HG03442 (cell line): ENCODE results near the gene AMER3.
"Not testable (repeated sequence)": the region's sequence is repeated elsewhere in the genome, so short reads cannot be mapped to it uniquely, and the experiment has no call there.

Source experiments
- ATAC-seq: cut with Tn5 transposase; IDR thresholded peaks from one replicate; pipeline ENCODE4 v1.9.1; 2021; ENCODE audit warnings: mild to moderate bottlenecking, moderate library complexity; ENCODE audit not compliant: unreplicated experiment

Gene AMER3, protein sequence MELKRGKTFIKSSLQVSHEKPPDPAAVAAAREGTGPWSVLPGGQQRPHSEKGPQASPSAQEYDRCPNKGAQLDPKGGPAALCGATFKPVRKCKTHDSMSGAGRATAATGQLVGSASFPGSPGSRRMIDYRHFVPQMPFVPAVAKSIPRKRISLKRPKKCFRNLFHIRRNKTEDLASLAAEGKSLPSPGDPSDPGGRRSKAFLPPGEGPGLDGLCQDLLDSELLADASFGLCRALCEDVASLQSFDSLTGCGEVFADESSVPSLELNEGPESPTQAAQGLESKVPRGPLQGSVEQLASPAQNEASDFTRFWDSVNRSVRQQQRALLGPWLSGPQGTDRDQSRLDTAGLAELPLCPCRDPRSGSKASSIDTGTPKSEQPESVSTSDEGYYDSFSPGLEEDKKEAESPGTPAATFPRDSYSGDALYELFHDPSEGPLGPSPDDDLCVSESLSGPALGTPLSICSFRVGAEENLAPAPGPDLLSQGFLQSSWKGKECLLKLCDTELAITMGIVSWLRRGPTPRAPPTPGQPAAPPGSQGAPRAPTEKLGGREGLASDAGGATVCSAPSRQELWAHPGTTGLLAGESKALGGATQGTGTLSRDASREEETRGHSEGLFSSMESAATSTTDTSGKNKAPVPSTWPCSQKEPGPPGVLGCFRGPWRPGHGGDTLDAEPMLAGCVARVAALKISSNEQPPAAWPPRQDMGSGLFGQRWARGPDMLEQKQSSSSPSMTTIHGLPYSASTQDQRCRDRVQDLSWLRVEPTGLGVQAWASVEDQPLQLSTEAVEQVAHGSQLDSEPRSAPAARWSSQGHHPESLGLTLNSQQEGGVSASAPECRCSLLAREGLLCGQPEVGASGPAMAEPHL

DNA sequence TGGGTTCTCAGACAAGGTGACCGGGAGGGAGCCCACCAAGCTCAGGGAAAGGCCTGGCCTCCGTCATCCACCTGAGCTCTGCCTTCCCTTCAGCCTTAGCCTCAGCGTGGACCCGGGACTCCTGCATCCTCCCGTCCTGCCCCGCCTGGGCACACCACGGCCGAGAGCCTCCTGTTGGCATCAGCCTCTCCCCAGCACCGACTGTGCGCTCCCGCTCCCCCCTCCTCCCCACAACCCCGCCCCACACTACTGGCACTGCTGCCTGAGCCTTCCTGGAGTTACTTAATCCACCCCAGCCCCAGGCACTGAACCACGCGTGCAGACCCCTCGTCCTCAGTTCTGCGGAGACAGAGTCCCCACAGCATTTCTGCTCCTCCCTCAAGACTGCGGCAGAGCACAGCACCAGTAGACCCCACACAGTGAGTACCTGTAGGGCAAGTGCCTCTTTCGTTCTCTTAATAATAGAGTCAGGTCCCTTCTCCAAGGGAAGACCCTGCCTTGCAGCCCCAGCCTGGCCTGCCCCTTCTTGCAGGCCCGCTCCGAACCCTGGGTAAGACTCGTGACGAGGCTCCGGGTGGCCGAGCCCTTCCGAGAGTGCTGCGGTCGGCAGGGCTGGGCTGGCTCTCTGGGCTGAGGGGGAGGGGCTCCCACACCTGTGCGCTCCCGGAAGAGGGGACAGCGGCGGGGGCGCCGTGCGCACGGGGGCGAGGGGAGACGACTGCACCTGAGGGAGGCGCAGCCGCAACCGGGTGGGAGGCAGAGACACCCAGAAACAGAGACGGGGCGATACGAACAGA, at the start of gene AMER3:
Gene AMER3, plus strand, starts transcription at position 285 of the 797 bp plus-strand sequence. CDS start 6,533 bp downstream, outside the sequence.
- ATAC-seq = peak; percentile 47

DNA sequence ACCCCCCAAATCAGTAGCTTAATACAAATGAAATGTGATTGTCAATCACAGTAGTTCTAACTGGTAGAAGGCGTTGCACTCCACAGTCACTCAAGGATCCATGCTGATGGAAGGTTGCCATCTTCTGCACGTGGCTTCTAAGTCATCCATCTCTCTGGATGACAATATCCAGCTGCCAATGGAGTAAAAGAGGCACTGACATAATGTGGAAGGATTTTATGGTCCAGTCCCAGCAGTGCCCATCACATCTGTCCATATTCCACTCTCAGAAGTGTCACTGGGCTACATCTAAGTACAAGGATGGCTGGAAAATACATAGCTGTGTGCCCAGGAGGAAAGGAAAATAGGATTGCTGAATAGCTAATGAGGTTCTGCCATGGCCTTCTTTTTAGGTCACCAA, 40.5 kb upstream of the AMER3 start:
- not testable (repeated sequence) for ATAC-seq

DNA sequence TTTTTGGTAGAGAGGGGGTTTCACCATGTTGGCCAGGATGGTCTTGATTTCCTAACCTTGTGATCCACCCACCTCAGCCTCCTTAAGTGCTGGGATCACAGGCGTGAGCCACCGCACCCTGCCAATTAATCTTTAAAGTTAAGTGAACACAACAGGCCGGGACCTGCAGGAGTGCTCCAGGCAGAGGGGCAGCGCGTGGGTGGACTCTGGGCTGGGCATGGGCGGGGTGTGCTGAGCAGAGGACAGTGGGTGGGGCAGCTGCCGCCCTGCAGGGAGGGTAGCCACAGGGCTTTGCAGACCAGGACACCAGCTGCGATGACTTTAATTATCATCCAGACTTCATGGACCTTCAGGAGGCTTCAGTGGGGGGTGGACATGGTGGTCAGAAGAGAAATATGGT, 35.3 kb upstream of the AMER3 start:
- ATAC-seq = no peak

DNA sequence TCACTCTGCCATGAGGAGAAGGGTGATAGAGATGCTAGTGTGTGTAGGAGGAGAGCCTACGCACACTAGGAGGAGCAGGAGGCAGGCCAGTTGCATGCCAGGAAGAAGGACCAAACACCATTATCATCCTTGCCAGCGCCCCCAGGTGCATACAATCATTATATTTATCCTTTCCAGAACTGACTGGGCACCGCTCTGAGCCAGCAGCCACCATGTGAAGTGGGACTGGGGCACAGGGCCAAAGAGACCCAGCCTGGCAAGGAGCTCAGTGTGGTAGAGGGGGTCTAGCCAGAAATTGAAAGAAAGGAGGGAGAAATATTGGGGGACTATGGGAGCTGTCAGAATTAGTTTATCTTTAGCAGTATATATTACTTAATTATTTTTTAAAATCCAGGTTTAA, 34.8 kb upstream of the AMER3 start:
- ATAC-seq = no peak

DNA sequence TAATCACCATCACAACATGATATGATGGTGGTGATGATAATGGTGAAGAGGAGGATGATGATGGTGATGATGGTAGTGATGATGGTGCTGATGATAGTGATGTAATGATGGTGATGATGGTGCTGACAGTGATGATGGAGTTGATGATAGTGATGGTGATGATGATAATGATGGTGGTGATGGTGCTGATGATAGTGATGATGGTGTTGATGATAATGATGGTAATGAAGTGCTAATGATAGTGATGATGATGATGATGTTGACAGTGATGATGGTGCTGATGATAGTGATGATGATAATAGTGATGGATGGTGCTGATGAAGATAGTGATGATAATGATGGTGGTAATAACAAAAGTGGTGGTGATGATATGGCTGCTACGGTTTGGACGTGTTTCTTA, 30.9 kb upstream of the AMER3 start:
- no peak for ATAC-seq

DNA sequence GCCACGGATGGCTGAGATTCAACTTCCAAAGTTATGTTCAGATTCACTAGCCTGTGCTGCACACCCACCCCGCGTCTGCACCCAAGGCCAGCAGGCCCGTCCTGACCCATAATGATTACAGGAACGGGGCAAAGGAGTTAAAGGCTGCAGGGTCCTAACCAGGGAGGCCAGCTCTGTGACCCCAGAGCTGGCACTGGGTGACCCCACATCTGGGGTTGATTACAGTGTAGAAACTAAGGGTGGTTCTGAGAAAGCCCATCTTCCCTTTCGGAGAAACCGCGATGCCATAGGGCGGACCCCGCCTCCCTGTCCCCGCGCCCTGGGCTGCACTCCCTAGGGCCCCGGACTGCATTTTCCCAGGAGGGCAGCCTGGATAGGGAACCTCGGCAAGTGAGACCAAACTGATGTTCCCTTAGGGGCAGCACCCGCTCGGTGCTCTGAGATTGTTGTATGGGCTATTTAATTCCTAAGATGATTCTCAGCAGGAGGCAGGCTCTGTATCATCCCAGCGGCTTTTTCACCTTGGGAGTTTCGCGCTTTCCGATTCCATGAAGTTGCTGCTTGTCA, 28.6 kb upstream of the AMER3 start:
- ATAC-seq = no peak

DNA sequence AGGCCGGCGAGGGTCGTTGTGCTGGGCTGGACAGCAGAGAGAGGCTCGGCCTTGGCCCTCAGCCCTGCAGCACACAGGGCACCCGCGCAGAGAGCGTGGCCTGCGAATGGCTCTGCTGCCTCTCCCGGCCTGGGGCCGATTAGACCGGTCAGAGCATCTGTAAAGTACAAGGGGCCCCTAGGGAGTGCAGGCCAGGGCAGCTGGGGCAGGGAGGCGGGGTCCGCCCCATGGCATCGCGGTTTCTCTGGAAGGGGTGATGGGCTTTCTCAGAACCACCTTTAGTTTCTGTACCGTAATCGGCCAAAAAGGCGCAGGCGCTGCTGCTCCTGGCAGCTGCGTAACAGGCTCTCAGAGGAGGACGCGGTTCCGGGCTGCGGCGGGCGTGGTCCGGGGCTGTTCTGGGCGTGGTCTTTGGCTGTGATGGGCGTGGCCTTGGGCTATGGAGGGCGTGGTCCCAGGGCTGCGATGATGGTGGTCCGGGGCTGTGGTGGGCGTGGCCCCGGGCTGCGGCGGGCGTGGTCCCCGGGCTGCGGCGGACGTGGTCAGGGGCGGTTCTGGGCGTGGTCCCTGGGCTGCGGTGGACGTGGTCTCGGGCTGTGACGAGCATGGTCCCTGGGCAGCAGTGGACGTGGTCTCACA, 27.9 kb upstream of the AMER3 start:
- ATAC-seq = peak; percentile 95

DNA sequence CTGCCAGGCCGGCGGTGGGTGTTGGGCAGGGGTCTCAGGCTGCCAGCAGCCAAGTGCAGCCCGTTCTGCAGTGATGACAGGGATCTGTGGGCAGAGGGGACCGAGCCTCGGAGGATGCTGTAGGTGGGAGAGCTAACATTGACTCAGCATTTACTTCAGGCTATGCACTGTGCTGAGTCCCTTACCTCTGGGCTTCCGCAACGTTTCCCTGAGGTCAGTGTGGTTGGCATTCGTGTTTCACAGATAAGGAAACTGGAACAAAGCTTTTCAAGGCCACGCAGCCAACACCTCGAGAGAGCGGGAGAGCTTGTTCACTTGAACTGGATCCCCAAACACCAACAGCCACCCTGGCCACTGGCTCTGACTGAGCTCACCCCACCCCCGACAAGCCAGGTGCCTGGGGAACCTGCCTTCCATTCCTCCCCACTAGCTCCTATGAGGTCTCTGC, 27.3 kb upstream of the AMER3 start:
- peak; percentile 28 for ATAC-seq

DNA sequence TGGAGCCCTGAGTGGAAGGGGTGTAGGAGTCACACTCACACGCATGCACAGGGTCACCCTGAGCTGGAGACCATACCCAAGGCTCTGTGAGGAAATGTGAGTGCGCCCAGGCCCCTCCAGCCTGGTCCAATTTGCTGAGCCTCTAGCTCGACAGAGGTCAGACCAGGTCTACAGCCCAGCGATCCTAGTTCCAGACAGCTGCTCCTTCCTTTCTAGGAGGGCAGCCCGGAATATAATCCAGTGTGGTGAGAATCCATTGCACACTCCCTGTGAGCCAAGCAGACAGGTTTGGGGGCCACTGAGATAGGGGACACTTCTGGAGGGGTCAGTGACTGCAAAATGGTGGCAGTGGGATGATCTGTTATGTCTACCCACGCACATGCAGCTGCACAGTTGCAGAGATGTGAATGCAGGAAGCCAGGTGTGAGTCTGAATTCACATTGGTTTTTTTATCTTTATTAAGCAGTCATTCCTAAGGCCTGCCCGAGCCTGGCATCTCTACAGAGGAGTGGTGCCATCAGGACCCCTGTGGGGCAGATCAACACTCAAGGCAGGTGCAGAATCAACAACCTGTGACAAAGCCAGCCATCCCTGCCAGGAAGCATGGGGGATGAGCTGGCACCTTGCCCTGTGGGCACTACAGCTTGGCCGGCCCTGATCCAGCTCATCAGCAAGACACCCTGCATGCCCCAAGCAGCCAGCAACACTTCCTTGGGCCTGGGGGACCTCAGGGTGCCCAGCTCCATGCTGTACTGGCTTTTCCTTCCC, 26.6 kb upstream of the AMER3 start, which contains the start of gene GPR148:
Gene GPR148, plus strand, starts transcription at position 522 of the 768 bp plus-strand sequence. Its CDS starts 82 bp downstream, at position 604.
- no peak for ATAC-seq

DNA sequence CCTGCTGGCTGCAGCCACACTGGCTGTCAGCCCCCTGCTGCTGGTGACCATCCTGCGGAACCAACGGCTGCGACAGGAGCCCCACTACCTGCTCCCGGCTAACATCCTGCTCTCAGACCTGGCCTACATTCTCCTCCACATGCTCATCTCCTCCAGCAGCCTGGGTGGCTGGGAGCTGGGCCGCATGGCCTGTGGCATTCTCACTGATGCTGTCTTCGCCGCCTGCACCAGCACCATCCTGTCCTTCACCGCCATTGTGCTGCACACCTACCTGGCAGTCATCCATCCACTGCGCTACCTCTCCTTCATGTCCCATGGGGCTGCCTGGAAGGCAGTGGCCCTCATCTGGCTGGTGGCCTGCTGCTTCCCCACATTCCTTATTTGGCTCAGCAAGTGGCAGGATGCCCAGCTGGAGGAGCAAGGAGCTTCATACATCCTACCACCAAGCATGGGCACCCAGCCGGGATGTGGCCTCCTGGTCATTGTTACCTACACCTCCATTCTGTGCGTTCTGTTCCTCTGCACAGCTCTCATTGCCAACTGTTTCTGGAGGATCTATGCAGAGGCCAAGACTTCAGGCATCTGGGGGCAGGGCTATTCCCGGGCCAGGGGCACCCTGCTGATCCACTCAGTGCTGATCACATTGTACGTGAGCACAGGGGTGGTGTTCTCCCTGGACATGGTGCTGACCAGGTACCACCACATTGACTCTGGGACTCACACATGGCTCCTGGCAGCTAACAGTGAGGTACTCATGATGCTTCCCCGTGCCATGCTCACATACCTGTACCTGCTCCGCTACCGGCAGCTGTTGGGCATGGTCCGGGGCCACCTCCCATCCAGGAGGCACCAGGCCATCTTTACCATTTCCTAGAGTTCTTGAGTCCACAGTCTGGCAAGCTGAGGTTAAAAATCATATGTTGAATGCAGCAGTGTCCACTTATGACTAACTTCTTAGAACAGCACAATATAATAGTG, 25.7 kb upstream of the AMER3 start:
- ATAC-seq = no peak

DNA sequence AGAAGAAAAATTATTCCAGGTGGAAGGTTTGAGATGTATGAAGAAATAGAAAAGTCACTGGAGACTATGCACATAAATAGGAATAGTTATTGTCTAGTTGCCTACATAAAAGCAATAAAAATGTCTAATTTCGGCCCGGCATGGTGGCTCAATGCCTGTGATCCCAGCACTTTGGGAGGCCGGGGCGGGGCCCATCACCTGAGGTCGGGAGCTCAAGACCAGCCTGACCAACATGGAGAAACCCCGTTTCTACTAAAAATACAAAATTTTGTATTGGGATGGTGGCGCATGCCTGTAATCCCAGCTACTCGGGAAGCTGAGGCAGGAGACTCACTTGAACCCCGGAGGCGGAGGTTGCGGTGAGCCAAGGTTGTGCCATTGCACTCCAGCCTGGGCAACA, 23.1 kb upstream of the AMER3 start:
- ATAC-seq = not testable (repeated sequence)

DNA sequence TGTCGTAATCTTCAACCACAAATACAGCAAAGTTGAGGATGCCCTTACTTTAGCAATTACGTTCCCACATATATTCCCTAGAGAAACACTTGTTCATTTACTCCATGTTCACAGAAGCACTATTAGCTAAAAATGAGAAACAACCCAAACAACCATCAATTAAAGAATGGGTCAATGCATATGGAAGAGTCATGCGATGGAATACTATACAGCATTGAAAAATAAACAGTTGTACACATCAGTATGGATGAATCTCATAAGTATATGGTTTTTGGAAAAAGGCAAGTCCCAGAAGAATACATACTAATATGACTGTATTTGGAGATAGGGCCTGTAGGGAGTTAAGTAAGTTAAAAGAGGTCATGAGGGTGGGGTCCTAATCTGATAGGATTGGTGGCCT, 20.1 kb upstream of the AMER3 start:
- no peak for ATAC-seq

DNA sequence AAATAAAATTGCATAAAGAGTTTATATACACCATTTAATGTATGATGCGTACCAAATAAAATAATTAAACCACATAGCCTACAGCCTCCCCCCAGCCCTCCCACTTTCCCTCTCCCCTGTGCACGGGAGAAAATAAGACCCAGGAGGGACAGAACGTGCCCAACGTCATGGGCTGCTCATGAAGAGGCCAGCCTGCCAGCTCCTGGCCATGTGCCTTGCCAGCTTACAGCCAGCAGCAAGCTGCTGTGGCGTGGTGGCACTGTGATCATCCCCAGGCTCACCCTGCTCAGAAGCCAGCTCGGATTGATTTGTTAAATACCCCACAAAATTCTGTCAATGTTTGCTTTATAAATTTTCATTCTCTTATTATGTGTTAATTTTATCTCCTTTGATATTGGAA, 18.9 kb upstream of the AMER3 start:
- no peak for ATAC-seq

DNA sequence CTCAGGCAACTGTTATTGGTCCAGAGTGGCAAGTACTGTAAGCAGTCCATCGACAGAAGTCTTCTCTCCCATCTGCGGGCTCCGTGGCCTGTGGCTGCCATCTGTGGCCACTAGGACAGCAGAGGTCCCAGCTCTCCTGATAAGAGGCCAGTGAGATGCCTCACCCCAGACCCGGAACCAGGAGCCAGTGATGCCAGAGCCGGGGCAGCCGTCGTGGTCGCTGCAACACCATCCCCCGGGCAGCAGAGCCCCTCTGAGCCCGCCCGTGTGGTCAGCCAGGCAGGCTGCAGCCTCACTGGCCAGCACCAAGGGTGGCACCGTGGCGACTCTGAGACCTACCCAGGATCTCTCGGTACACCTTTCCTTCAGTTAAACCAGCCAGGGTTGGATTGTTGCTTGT, 17.7 kb upstream of the AMER3 start:
- no peak for ATAC-seq

DNA sequence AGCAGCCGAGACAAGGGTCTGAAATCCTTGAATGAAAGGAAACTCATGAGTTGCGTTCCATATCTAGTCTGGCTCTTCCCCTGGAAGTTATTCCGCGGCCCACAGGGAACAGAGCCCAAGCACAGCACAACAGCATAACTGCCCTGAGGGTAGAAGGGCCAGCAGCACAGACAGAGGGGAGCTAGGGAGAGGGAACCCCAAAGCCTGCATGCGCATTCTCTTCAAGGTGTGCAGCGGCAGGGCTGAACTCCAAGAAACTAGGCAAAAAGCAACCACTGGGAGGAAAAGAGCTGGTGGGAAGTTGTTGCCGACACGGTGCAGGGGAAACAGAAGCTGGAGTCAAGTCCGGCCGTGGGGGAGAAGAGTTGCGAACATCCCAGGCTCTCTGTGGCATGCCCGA, 14.7 kb upstream of the AMER3 start:
- no peak for ATAC-seq

DNA sequence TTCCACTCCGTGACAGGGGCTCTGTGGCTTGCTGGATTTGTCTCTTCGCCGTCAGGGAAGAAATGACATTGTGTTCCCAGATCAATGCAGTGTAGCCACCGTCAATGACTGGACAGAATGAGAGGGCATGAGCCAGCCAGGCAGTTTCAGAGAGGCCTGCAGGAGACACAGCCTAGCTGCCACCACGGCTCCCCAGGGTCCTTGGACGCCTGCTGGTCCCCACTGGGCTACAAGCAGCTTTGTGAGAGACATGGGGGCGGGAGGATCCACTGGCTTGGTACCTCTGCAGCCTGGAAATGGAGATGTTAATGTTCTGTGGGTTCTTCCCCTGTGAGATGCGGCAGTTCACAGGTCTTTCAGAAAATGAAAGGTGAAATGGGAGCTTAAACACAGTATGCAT, 12.1 kb upstream of the AMER3 start:
- ATAC-seq = no peak

DNA sequence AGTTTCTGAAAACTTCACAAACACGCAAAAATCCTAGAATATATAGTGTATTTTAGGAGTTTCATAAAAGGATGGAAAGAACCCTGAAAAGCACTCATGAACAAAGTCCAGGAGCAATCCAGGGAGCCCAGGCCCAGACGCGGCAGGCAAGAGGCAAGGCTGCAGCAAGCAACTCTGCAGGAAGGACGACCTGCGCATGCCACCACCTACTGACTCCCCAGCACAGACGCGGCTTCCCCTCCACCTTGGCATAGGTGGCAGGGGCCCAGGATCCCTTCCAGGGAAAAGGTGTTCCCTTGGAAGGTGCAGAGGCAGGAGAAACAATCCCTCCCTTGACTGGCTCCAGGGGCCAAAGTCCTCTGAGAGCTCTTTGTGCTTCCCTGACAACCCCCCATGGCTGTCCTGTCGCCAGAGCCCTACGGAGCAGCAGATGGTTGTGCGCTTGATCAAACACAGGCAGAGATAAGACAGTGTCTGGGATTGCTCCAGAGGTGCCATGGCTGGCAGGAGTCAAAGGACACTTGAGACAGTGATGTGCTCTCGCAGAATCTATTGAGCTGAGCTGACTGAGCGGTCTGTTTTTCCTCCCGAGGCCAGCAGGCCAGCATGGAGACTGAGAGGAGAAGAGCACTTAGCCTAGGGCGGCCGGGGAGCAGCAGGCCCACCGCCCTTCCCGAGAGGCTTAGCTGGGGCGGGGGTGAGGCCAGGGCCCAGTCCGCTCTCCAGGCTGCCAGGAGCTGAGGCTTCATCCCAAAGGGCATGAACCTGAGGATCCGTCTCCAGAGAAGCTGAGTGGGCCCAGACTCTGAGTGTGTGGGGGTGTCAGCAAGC, 10.8 kb upstream of the AMER3 start:
- no peak for ATAC-seq
